Measurements from ENCODE around the gene FRRS1L. TPM values are rescaled to one million over a fixed set of nuclear protein-coding genes. Genes with fewer than 3 reads are reported as not detected.
"Not testable (repeated sequence)": the region's sequence is repeated elsewhere in the genome, so short reads cannot be mapped to it uniquely, and the experiment has no call there.

FRRS1L gene
- total RNA-seq, 1 experiment from 2014 or later, result not detected

GRCh38 chr9:109132567-109133021 lies 34.5 kb downstream of the FRRS1L start:
- no peak overlapping the region for H2AFZ ChIP-seq
- BruUV-seq (replicated peaks), result no TSS peak
- H3K79me2 ChIP-seq (ENCODE audit: low read depth), result no peaks in the 10 kb centered on the region
- CTCF ChIA-PET, result no interaction called here
- H3K36me3 ChIP-seq (ENCODE audit: low read depth), result no peaks in the 10 kb centered on the region
- no peaks in the 10 kb centered on the region for H3F3A ChIP-seq (ENCODE audit: insufficient read depth, low read depth)
- no peak overlapping the region for H3K4me2 ChIP-seq
- no peak for TF ChIP-seq CTCF (conservative IDR thresholded peaks at IDR 0.05)
- no peak for TF ChIP-seq EZH2 (IDR thresholded peaks at IDR 0.05; ENCODE audit: low read depth)
- no peaks in the 10 kb centered on the region for H3K9me3 ChIP-seq (ENCODE audit: insufficient read depth, low read depth)
- DNase-seq, result no peak
- H3K27me3 ChIP-seq (ENCODE audit: insufficient read depth, low read depth), result no peaks in the 10 kb centered on the region
- intact Hi-C loops (cut with micrococcal nuclease; ENCODE audit: unreplicated experiment), result no loop called here
- no peaks in the 10 kb centered on the region for H4K20me1 ChIP-seq (ENCODE audit: insufficient read depth)
- POLR2A ChIA-PET (ENCODE audit: unreplicated experiment), result no interaction called here
- no peak overlapping the region for H3K4me3 ChIP-seq
- H3K27ac ChIP-seq, result no peak overlapping the region
- H3K4me1 ChIP-seq (replicated peaks; ENCODE audit: insufficient read depth), result no peaks in the 10 kb centered on the region
- no peaks in the 10 kb centered on the region for H3K9me2 ChIP-seq (ENCODE audit: insufficient read depth)

- BruUV-seq (replicated peaks), result no TSS peak
- TF ChIP-seq CTCF (conservative IDR thresholded peaks at IDR 0.05) (no peak), EZH2 (IDR thresholded peaks at IDR 0.05; ENCODE audit: low read depth) (no peak)
- intact Hi-C loops (cut with micrococcal nuclease; ENCODE audit: unreplicated experiment), result no loop called here
- POLR2A ChIA-PET (ENCODE audit: unreplicated experiment), result no interaction called here
- Histone ChIP-seq H3K4me2 (no peak overlapping the region), H3K36me3 (ENCODE audit: low read depth) (no peaks in the 10 kb centered on the region), H3K9me3 (ENCODE audit: insufficient read depth, low read depth) (no peaks in the 10 kb centered on the region), H3K4me1 (replicated peaks; ENCODE audit: insufficient read depth) (no peaks in the 10 kb centered on the region), H3K4me3 (no peak overlapping the region), H3K79me2 (ENCODE audit: low read depth) (no peaks in the 10 kb centered on the region), H4K20me1 (ENCODE audit: insufficient read depth) (no peaks in the 10 kb centered on the region), H2AFZ (no peak overlapping the region), H3K27ac (no peak overlapping the region), H3K9me2 (ENCODE audit: insufficient read depth) (no peaks in the 10 kb centered on the region), H3F3A (ENCODE audit: insufficient read depth, low read depth) (no peaks in the 10 kb centered on the region), H3K27me3 (ENCODE audit: insufficient read depth, low read depth) (no peaks in the 10 kb centered on the region)
- CTCF ChIA-PET, result interaction anchor here (0.6 kb wide), 1 partner anchor 16 kb away, joined by 3 read pairs; no protein-coding TSS in a partner anchor
- no peak for DNase-seq
Measured at GRCh38 chr9:109129470-109130197, 37.4 kb downstream of the FRRS1L start.

GRCh38 chr9:109126671-109127070 lies 40.4 kb downstream of the FRRS1L start:
- H3K27me3 ChIP-seq (ENCODE audit: insufficient read depth, low read depth); H3F3A ChIP-seq (ENCODE audit: insufficient read depth, low read depth); H3K4me2 ChIP-seq; H3K9me2 ChIP-seq (ENCODE audit: insufficient read depth); H3K9me3 ChIP-seq (ENCODE audit: insufficient read depth, low read depth); H4K20me1 ChIP-seq (ENCODE audit: insufficient read depth); H2AFZ ChIP-seq; DNase-seq; H3K27ac ChIP-seq; H3K36me3 ChIP-seq (ENCODE audit: low read depth); H3K4me1 ChIP-seq (replicated peaks; ENCODE audit: insufficient read depth); H3K4me3 ChIP-seq; H3K79me2 ChIP-seq (ENCODE audit: low read depth); BruUV-seq (replicated peaks); intact Hi-C loops (cut with micrococcal nuclease; ENCODE audit: unreplicated experiment): not testable (repeated sequence)
- ChIA-PET POLR2A (ENCODE audit: unreplicated experiment) (interaction anchor here (0.7 kb wide), 1 partner anchor 8 kb away, joined by 3 read pairs; no protein-coding TSS in a partner anchor), CTCF (interaction anchor here (0.7 kb wide), 1 partner anchor 16 kb away, joined by 5 read pairs; no protein-coding TSS in a partner anchor)

All from PC-9 (cell line).